Measurements from ENCODE around the gene FTH1.

FTH1 gene

GRCh38 chr11:61917334-61918109 is 49.9 kb downstream of the FTH1 start, which contains the start of gene RAB3IL1:
RAB3IL1 (minus strand) TSS chr11:61917566; CDS start chr11:61917367, 199 bp downstream.
- no peak for DNase-seq (ENCODE audit: low read depth in 1 of 2, low spot score in 1 of 2)

- DNase-seq (ENCODE audit: low read depth in 1 of 2, low spot score in 1 of 2), result no peak
Observed at GRCh38 chr11:61916737-61917333, 50.6 kb downstream of the FTH1 start.

GRCh38 chr11:61914471-61915171 is 52.8 kb downstream of the FTH1 start:
- DNase-seq (ENCODE audit: low read depth in 1 of 2, low spot score in 1 of 2), result no peak

Data from activated T-helper 1 cell treated with anti-CD3 and anti-CD28 coated beads, Interleukin-2, amount 50 U/mL, for 16 hours (primary cell).